ENCODE results near the gene DCP1A. TPM values are rescaled to one million over a fixed set of nuclear protein-coding genes. Genes with fewer than 3 reads are reported as not detected.
"Not testable (repeated sequence)": the region's sequence is repeated elsewhere in the genome, so short reads cannot be mapped to it uniquely, and the experiment has no call there.

The DCP1A gene
- total RNA-seq, 1 donor from 2014 or later, result 8.4 TPM

GRCh38 chr3:53303549-53303948 is 43.8 kb downstream of the DCP1A start:
- Histone ChIP-seq H3K27me3 (ENCODE audit: control insufficient read depth in 3 of 3, insufficient read depth in 3 of 3, low read length in 3 of 3) (no peaks in the 10 kb centered on the region), H3K4me3 (ENCODE audit: low read length in 3 of 3) (no peak overlapping the region), H3K27ac (ENCODE audit: low read depth, low read length) (peak overlapping the region; percentile 42), H3K36me3 (ENCODE audit: control insufficient read depth in 3 of 3, insufficient read depth in 3 of 3, low read length in 3 of 3) (peaks cover 3 to 21% (median 11%) of the 10 kb centered on the region in 3 donors), H3K4me1 (ENCODE audit: control insufficient read depth in 3 of 3, insufficient read depth in 3 of 3, low read length in 3 of 3) (peaks cover 15 to 17% (median 17%) of the 10 kb centered on the region in 3 donors), H3K9me3 (ENCODE audit: control insufficient read depth in 3 of 3, low read length in 3 of 3) (no peaks in the 10 kb centered on the region), H3K9ac (ENCODE audit: low read depth in 1 of 3, low read length in 3 of 3) (peak overlapping the region in 1 of 3 donors; percentile 17)

DNA sequence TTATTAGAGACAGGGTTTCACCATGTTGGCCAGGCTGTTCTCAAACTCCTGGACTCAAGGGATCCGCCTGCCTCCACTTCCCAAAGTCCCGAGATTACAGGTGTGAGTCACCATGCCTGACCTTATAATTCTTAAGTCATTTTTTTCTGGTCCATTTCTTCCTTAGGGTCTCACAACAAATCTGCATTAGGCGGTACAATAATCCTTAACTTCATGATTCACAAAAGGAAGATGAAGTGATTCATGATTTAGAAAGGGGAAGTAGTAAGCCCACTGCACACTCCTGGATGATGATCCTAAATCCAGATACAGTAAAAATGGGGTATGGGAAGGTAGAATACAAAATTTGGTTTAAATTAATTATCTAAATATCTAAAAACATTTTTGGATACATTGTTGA is 46.5 kb downstream of the DCP1A start:
- H3K4me1 ChIP-seq (ENCODE audit: control insufficient read depth in 3 of 3, insufficient read depth in 3 of 3, low read length in 3 of 3), result peaks cover 11 to 17% (median 12%) of the 10 kb centered on the region in 3 donors
- H3K27me3 ChIP-seq (ENCODE audit: control insufficient read depth in 3 of 3, insufficient read depth in 3 of 3, low read length in 3 of 3), result no peaks in the 10 kb centered on the region
- H3K4me3 ChIP-seq (ENCODE audit: low read length in 3 of 3), result no peak overlapping the region
- H3K9ac ChIP-seq (ENCODE audit: low read depth in 1 of 3, low read length in 3 of 3), result no peak overlapping the region
- no peak overlapping the region for H3K27ac ChIP-seq (ENCODE audit: low read depth, low read length)
- peaks cover 3 to 21% (median 14%) of the 10 kb centered on the region in 3 donors for H3K36me3 ChIP-seq (ENCODE audit: control insufficient read depth in 3 of 3, insufficient read depth in 3 of 3, low read length in 3 of 3)
- H3K9me3 ChIP-seq (ENCODE audit: control insufficient read depth in 3 of 3, low read length in 3 of 3), result no peaks in the 10 kb centered on the region

- not testable (repeated sequence) for H3K4me3 ChIP-seq (ENCODE audit: low read length in 3 of 3); H3K27me3 ChIP-seq (ENCODE audit: control insufficient read depth in 3 of 3, insufficient read depth in 3 of 3, low read length in 3 of 3); H3K9ac ChIP-seq (ENCODE audit: low read depth in 1 of 3, low read length in 3 of 3); H3K9me3 ChIP-seq (ENCODE audit: control insufficient read depth in 3 of 3, low read length in 3 of 3)
- Histone ChIP-seq H3K36me3 (ENCODE audit: control insufficient read depth in 3 of 3, insufficient read depth in 3 of 3, low read length in 3 of 3) (peaks cover 3 to 27% (median 17%) of the 10 kb centered on the region in 3 donors), H3K4me1 (ENCODE audit: control insufficient read depth in 3 of 3, insufficient read depth in 3 of 3, low read length in 3 of 3) (peaks cover 11 to 17% (median 12%) of the 10 kb centered on the region in 3 donors), H3K27ac (ENCODE audit: low read depth, low read length) (peak overlapping the region; percentile 34)
These were observed 47.7 kb downstream of the DCP1A start for GRCh38 chr3:53299611-53300023.

DNA sequence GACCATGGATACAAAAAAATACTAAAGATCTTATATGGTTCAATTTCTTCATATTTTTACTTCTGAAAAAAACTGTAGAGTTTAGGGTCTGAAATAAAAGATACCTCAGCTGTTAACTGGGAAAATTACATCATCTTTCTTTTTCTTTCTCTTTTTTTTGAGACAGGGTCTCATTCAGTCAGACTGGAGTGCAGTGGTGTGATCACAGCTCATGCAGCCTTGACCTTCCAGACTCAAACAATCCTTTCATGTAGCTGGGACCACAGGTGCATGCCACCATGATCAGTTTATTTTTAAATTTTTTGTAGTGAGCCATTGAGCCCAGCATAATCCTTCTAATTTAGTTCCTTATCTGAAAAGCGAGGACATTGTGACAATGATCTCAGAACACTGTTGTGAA is 51.9 kb downstream of the DCP1A start:
- H3K27ac ChIP-seq (ENCODE audit: low read depth, low read length), result no peak overlapping the region
- peaks cover 11 to 32% (median 21%) of the 10 kb centered on the region in 3 donors for H3K36me3 ChIP-seq (ENCODE audit: control insufficient read depth in 3 of 3, insufficient read depth in 3 of 3, low read length in 3 of 3)
- H3K9me3 ChIP-seq (ENCODE audit: control insufficient read depth in 3 of 3, low read length in 3 of 3), result no peaks in the 10 kb centered on the region
- H3K27me3 ChIP-seq (ENCODE audit: control insufficient read depth in 3 of 3, insufficient read depth in 3 of 3, low read length in 3 of 3), result no peaks in the 10 kb centered on the region
- no peak overlapping the region for H3K4me3 ChIP-seq (ENCODE audit: low read length in 3 of 3)
- peaks cover 0 to 3% (median 0%) of the 10 kb centered on the region in 3 donors for H3K4me1 ChIP-seq (ENCODE audit: control insufficient read depth in 3 of 3, insufficient read depth in 3 of 3, low read length in 3 of 3)
- H3K9ac ChIP-seq (ENCODE audit: low read depth in 1 of 3, low read length in 3 of 3), result no peak overlapping the region

- Histone ChIP-seq H3K27me3 (ENCODE audit: control insufficient read depth in 3 of 3, insufficient read depth in 3 of 3, low read length in 3 of 3) (no peaks in the 10 kb centered on the region), H3K9ac (ENCODE audit: low read depth in 1 of 3, low read length in 3 of 3) (no peak overlapping the region), H3K27ac (ENCODE audit: low read depth, low read length) (no peak overlapping the region), H3K9me3 (ENCODE audit: control insufficient read depth in 3 of 3, low read length in 3 of 3) (no peaks in the 10 kb centered on the region), H3K36me3 (ENCODE audit: control insufficient read depth in 3 of 3, insufficient read depth in 3 of 3, low read length in 3 of 3) (peaks cover 11 to 38% (median 23%) of the 10 kb centered on the region in 3 donors), H3K4me3 (ENCODE audit: low read length in 3 of 3) (no peak overlapping the region), H3K4me1 (ENCODE audit: control insufficient read depth in 3 of 3, insufficient read depth in 3 of 3, low read length in 3 of 3) (no peaks in the 10 kb centered on the region)
These were observed 53.5 kb downstream of the DCP1A start for GRCh38 chr3:53293867-53294266.

DNA sequence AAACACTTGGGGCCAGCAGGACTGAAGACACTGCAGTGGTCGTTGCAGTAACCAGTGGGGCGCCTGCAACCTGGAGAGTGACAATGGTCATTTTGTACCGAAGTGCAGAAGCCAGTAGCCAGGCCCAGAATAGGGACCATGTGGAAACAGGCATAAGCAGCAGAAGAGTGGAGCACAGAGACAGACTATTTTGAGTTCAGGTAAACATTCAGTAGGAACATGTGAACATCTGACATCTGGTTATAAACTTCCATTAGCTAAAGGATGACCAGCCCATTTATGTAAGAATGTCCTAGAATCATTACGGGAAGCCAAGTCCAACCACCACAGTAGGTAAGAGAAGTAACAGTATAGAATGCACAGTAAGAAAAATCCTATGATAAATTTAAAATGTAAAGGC is 59.1 kb downstream of the DCP1A start:
- Histone ChIP-seq H3K9me3 (ENCODE audit: control insufficient read depth in 3 of 3, low read length in 3 of 3) (no peaks in the 10 kb centered on the region), H3K36me3 (ENCODE audit: control insufficient read depth in 3 of 3, insufficient read depth in 3 of 3, low read length in 3 of 3) (peaks cover 23 to 57% (median 57%) of the 10 kb centered on the region in 3 donors), H3K27me3 (ENCODE audit: control insufficient read depth in 3 of 3, insufficient read depth in 3 of 3, low read length in 3 of 3) (no peaks in the 10 kb centered on the region), H3K4me1 (ENCODE audit: control insufficient read depth in 3 of 3, insufficient read depth in 3 of 3, low read length in 3 of 3) (no peaks in the 10 kb centered on the region), H3K9ac (ENCODE audit: low read depth in 1 of 3, low read length in 3 of 3) (no peak overlapping the region), H3K4me3 (ENCODE audit: low read length in 3 of 3) (no peak overlapping the region), H3K27ac (ENCODE audit: low read depth, low read length) (no peak overlapping the region)

DNA sequence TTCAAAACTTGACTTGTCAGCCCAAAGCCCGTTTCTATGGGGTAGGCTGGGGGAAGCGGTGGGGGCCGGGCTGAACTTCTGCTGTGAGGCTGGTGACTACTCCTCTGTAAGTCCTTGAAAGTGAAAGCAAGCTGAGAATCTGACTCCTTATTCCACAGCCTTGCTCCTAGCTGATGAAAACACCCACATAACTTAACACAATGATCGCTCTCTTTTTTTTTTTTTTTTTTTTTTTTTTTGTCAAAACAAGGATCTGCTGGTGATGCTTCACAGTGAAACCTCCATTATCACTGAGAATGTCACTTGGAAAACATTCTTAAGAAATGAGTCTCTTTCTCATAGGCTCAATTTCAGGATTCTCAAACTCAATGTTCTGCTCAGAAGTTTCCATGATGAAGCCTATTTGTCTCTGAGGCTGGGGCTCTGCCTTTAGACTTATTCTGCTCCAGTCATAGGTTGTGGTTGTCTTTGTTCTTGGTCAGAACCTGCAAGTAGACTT is 60.2 kb downstream of the DCP1A start:
- H3K36me3 ChIP-seq (ENCODE audit: control insufficient read depth in 3 of 3, insufficient read depth in 3 of 3, low read length in 3 of 3), result peaks cover 19 to 55% (median 53%) of the 10 kb centered on the region in 3 donors
- no peak overlapping the region for H3K4me3 ChIP-seq (ENCODE audit: low read length in 3 of 3)
- no peaks in the 10 kb centered on the region for H3K27me3 ChIP-seq (ENCODE audit: control insufficient read depth in 3 of 3, insufficient read depth in 3 of 3, low read length in 3 of 3)
- H3K9ac ChIP-seq (ENCODE audit: low read depth in 1 of 3, low read length in 3 of 3), result no peak overlapping the region
- H3K4me1 ChIP-seq (ENCODE audit: control insufficient read depth in 3 of 3, insufficient read depth in 3 of 3, low read length in 3 of 3), result no peaks in the 10 kb centered on the region
- H3K27ac ChIP-seq (ENCODE audit: low read depth, low read length), result no peak overlapping the region
- no peaks in the 10 kb centered on the region for H3K9me3 ChIP-seq (ENCODE audit: control insufficient read depth in 3 of 3, low read length in 3 of 3)

DNA sequence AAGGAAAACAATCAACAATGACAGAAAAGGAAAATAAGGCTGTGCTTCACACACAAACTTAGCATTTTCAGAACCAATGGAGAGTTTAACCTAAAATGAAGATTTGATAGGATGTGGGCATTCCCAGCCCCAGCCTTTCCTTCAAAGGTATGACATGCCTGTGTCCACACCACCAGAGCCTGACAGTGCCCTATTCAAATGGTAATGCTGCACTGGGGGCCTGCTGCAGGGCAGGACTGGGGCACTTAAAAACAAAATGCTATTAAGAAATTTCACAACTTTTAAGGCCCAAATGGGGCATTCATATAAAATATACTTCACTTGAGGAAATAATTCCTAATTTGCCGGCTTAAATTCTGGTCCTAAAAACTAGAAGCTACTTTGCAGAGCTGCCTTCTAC is 60.6 kb downstream of the DCP1A start:
- Histone ChIP-seq H3K4me3 (ENCODE audit: low read length in 3 of 3) (no peak overlapping the region), H3K4me1 (ENCODE audit: control insufficient read depth in 3 of 3, insufficient read depth in 3 of 3, low read length in 3 of 3) (no peaks in the 10 kb centered on the region), H3K9me3 (ENCODE audit: control insufficient read depth in 3 of 3, low read length in 3 of 3) (no peaks in the 10 kb centered on the region), H3K36me3 (ENCODE audit: control insufficient read depth in 3 of 3, insufficient read depth in 3 of 3, low read length in 3 of 3) (peaks cover 15 to 51% (median 49%) of the 10 kb centered on the region in 3 donors), H3K27ac (ENCODE audit: low read depth, low read length) (no peak overlapping the region), H3K27me3 (ENCODE audit: control insufficient read depth in 3 of 3, insufficient read depth in 3 of 3, low read length in 3 of 3) (no peaks in the 10 kb centered on the region), H3K9ac (ENCODE audit: low read depth in 1 of 3, low read length in 3 of 3) (no peak overlapping the region)

- Histone ChIP-seq H3K9me3 (ENCODE audit: control insufficient read depth in 3 of 3, low read length in 3 of 3) (no peaks in the 10 kb centered on the region), H3K27me3 (ENCODE audit: control insufficient read depth in 3 of 3, insufficient read depth in 3 of 3, low read length in 3 of 3) (no peaks in the 10 kb centered on the region), H3K4me1 (ENCODE audit: control insufficient read depth in 3 of 3, insufficient read depth in 3 of 3, low read length in 3 of 3) (no peaks in the 10 kb centered on the region), H3K9ac (ENCODE audit: low read depth in 1 of 3, low read length in 3 of 3) (no peak overlapping the region), H3K4me3 (ENCODE audit: low read length in 3 of 3) (no peak overlapping the region), H3K27ac (ENCODE audit: low read depth, low read length) (no peak overlapping the region), H3K36me3 (ENCODE audit: control insufficient read depth in 3 of 3, insufficient read depth in 3 of 3, low read length in 3 of 3) (peaks cover 12 to 41% (median 34%) of the 10 kb centered on the region in 3 donors)
These were observed 64.8 kb downstream of the DCP1A start for GRCh38 chr3:53282581-53282980.

DNA sequence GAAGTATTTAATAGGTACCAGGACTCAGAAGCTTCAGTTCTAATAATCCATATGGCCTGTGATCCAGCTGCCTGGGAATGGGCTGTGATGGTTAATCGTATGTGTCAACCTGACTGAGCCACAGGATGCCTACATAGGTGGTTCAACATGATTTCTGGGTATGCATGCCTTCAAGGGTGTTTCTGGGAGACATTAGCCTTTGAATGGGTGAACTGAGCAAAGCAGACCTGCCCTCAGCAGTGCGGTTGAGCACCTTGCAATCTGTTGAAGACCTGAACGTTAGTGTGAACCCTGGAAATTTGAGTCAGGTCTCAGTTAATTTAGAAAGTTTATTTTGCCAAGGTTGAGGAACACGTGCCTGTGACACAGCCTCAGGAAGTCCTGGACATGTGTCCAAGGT is 68.7 kb downstream of the DCP1A start:
- Histone ChIP-seq H3K9me3 (ENCODE audit: control insufficient read depth in 3 of 3, low read length in 3 of 3) (no peaks in the 10 kb centered on the region), H3K9ac (ENCODE audit: low read depth in 1 of 3, low read length in 3 of 3) (no peak overlapping the region), H3K27ac (ENCODE audit: low read depth, low read length) (no peak overlapping the region), H3K27me3 (ENCODE audit: control insufficient read depth in 3 of 3, insufficient read depth in 3 of 3, low read length in 3 of 3) (no peaks in the 10 kb centered on the region), H3K36me3 (ENCODE audit: control insufficient read depth in 3 of 3, insufficient read depth in 3 of 3, low read length in 3 of 3) (peaks cover 0 to 12% (median under 1%) of the 10 kb centered on the region in 3 donors), H3K4me3 (ENCODE audit: low read length in 3 of 3) (no peak overlapping the region), H3K4me1 (ENCODE audit: control insufficient read depth in 3 of 3, insufficient read depth in 3 of 3, low read length in 3 of 3) (no peaks in the 10 kb centered on the region)
